H1 (cell line): Measurements from ENCODE around the gene AMIGO2. TPM values are rescaled to one million over a fixed set of nuclear protein-coding genes. Genes with fewer than 3 reads are reported as not detected.

Experiments
- CTCF ChIA-PET: fragments of 300-600 bp; sonication (Branson Sonifier 250); formaldehyde crosslinking; loops from one replicate; lab custom pipeline; 2021; ENCODE audit not compliant: partially characterized antibody; lab: Charles Lee
- POLR2A ChIA-PET: fragments of 300-600 bp; sonication (Branson Sonifier 250); formaldehyde crosslinking; loops from one replicate; lab custom pipeline; 2021; ENCODE audit warnings: inconsistent platforms; ENCODE audit not compliant: partially characterized antibody; lab: Charles Lee
- DNase-seq, 2 experiments: peaks; one replicate each; pipeline versions ENCODE4 v3.0.0 to v3.0.0-alpha.2; 2010 to 2022; ENCODE audit warnings: low spot score in 2 of 2, low read depth in 1 of 2, mixed read lengths in 1 of 2
- FAIRE-seq: peaks from 2 replicates; lab custom pipeline; 2011; peaks lifted over from hg19 to GRCh38; lab: Jason Lieb, UNC
- H2AFZ ChIP-seq: 2 replicates; pipeline ENCODE4 v1.8.1; 2012; ENCODE audit warnings: low read length, inconsistent platforms
- H2AK5ac ChIP-seq: 2 replicates; pipeline ENCODE4 v1.6.1; 2013; ENCODE audit warnings: low read depth, low read length
- H2BK120ac ChIP-seq: replicated peaks from 2 replicates; pipeline ENCODE3; 2013; ENCODE audit warnings: low read depth, low read length, inconsistent platforms
- H2BK12ac ChIP-seq: 2 replicates; pipeline ENCODE4 v1.6.1; 2013; ENCODE audit warnings: low read depth, low read length
- H2BK15ac ChIP-seq: 2 replicates; pipeline ENCODE4 v1.6.1; 2013; ENCODE audit warnings: low read length
- H2BK20ac ChIP-seq: 2 replicates; pipeline ENCODE4 v1.6.1; 2013; ENCODE audit warnings: low read length
- H2BK5ac ChIP-seq: 2 replicates; pipeline ENCODE4 v1.6.1; 2013; ENCODE audit warnings: low read depth, low read length
- H3K14ac ChIP-seq: 2 replicates; pipeline ENCODE4 v1.6.1; 2013; ENCODE audit warnings: inconsistent platforms; ENCODE audit not compliant: insufficient read length
- H3K18ac ChIP-seq: 2 replicates; pipeline ENCODE4 v1.6.1; 2013; ENCODE audit warnings: low read length; ENCODE audit errors: extremely low read depth
- H3K23ac ChIP-seq: 2 replicates; pipeline ENCODE4 v1.6.1; 2013; ENCODE audit warnings: inconsistent platforms; ENCODE audit not compliant: insufficient read length
- H3K23me2 ChIP-seq: 2 replicates; pipeline ENCODE4 v1.6.1; 2013; ENCODE audit warnings: low read depth, low read length
- H3K27ac ChIP-seq: 2 replicates; pipeline ENCODE4 v1.6.1; 2011; ENCODE audit warnings: low read depth, low read length, inconsistent platforms
- H3K27me3 ChIP-seq, 4 experiments: replicated peaks in 1 of 4; 1 replicate in 1 of 4; 2 replicates in 3 of 4; pipeline versions ENCODE4 v1.6.1 to v1.8.1; 2011 to 2013; ENCODE audit warnings: low read length in 3 of 4, mild to moderate bottlenecking in 3 of 4, inconsistent platforms in 2 of 4, mixed read lengths in 2 of 4, moderate library complexity in 1 of 4; ENCODE audit not compliant: control insufficient read depth in 3 of 4, insufficient read depth in 3 of 4; ENCODE audit errors: extremely low read depth in 1 of 4
- H3K36me3 ChIP-seq, 4 experiments: 2 replicates each; pipeline versions ENCODE4 v1.6.1 to v1.8.1; 2011 to 2013; ENCODE audit warnings: mild to moderate bottlenecking in 4 of 4, low read length in 3 of 4, moderate library complexity in 2 of 4, control low read depth in 1 of 4, inconsistent platforms in 1 of 4; ENCODE audit not compliant: insufficient read depth in 4 of 4, control insufficient read depth in 2 of 4
- H3K4ac ChIP-seq: replicated peaks from 2 replicates; pipeline ENCODE3; 2013; ENCODE audit warnings: low read length, low read depth, mixed read lengths, inconsistent platforms; ENCODE audit not compliant: insufficient read length
- H3K4me1 ChIP-seq, 4 experiments: replicated peaks in 1 of 4; 1 replicate in 1 of 4; 2 replicates in 3 of 4; pipeline versions ENCODE4 v1.6.1 to v1.8.1; 2011 to 2013; ENCODE audit warnings: low read length in 3 of 4, inconsistent platforms in 2 of 4, mixed read lengths in 1 of 4; ENCODE audit not compliant: insufficient read depth in 4 of 4, control insufficient read depth in 3 of 4
- H3K4me2 ChIP-seq, 2 experiments: 2 replicates each; pipeline versions ENCODE4 v1.6.1 to v1.8.1; 2011 to 2013; ENCODE audit warnings: low read depth in 2 of 2, low read length in 2 of 2, control low read depth in 1 of 2, inconsistent platforms in 1 of 2, mild to moderate bottlenecking in 1 of 2; ENCODE audit not compliant: insufficient read depth in 1 of 2
- H3K4me3 ChIP-seq, 4 experiments: fragments of 200-600, 300-600 bp in 1 of 4; sonication (generic), shearing (Covaris generic), sonication (Bioruptor Twin) in 1 of 4; 2 replicates each; pipeline versions ENCODE4 v1.5.1 to v1.8.1; 2011 to 2016; ENCODE audit warnings: low read length in 4 of 4, low read depth in 3 of 4, control low read depth in 2 of 4, inconsistent platforms in 2 of 4, mild to moderate bottlenecking in 2 of 4, mixed read lengths in 1 of 4, moderate library complexity in 1 of 4; ENCODE audit not compliant: insufficient read depth in 2 of 4; ENCODE audit errors: extremely low read depth in 1 of 4
- H3K56ac ChIP-seq: replicated peaks from 2 replicates; pipeline ENCODE3; 2013; ENCODE audit warnings: low read depth, mild to moderate bottlenecking, mixed read lengths, low read length, inconsistent platforms; ENCODE audit not compliant: insufficient read length
- H3K79me1 ChIP-seq: 2 replicates; pipeline ENCODE4 v1.6.1; 2013; ENCODE audit warnings: low read depth, low read length, control low read depth
- H3K79me2 ChIP-seq, 2 experiments: 2 replicates each; pipeline versions ENCODE4 v1.6.1 to v1.8.1; 2012 to 2013; ENCODE audit warnings: low read length in 2 of 2, mild to moderate bottlenecking in 2 of 2, inconsistent platforms in 1 of 2; ENCODE audit not compliant: insufficient read depth in 2 of 2, control insufficient read depth in 1 of 2
- H3K9ac ChIP-seq, 4 experiments: replicated peaks in 1 of 4; 1 replicate in 1 of 4; 2 replicates in 3 of 4; pipeline versions ENCODE4 v1.6.1 to v1.8.1; 2011 to 2013; ENCODE audit warnings: low read depth in 3 of 4, low read length in 3 of 4, control low read depth in 2 of 4, mild to moderate bottlenecking in 2 of 4, moderate library complexity in 2 of 4, inconsistent platforms in 1 of 4; ENCODE audit errors: extremely low read depth in 1 of 4
- H3K9me3 ChIP-seq, 2 experiments: 2 replicates each; pipeline versions ENCODE4 v1.6.1 to v1.8.1; 2012 to 2013; ENCODE audit warnings: mild to moderate bottlenecking in 2 of 2, moderate library complexity in 2 of 2, control low read depth in 1 of 2, inconsistent platforms in 1 of 2, low read depth in 1 of 2, low read length in 1 of 2, mixed read lengths in 1 of 2; ENCODE audit not compliant: insufficient read depth in 2 of 2
- H4K20me1 ChIP-seq, 2 experiments: replicated peaks in 1 of 2; 2 replicates each; pipeline versions ENCODE3 to v1.8.1; 2011 to 2013; ENCODE audit warnings: inconsistent platforms in 2 of 2, low read length in 2 of 2, mild to moderate bottlenecking in 1 of 2; ENCODE audit not compliant: insufficient read depth in 2 of 2, control insufficient read depth in 1 of 2
- H4K5ac ChIP-seq: 2 replicates; pipeline ENCODE4 v1.6.1; 2013; ENCODE audit warnings: low read length, low read depth, mixed read lengths, inconsistent platforms; ENCODE audit not compliant: insufficient read length
- H4K8ac ChIP-seq: 2 replicates; pipeline ENCODE4 v1.8.0; 2013; ENCODE audit warnings: mild to moderate bottlenecking, moderate library complexity, low read length, inconsistent platforms; ENCODE audit not compliant: insufficient read depth; ENCODE audit errors: extremely low read depth
- H4K91ac ChIP-seq: replicated peaks from 2 replicates; pipeline ENCODE3; 2013; ENCODE audit warnings: low read length, mixed read lengths, inconsistent platforms; ENCODE audit not compliant: insufficient read length
- CBX8 ChIP-seq: fragments of 300-800, 300-1000 bp; sonication (generic); IDR thresholded peaks from 2 replicates; pipeline ENCODE4 v1.7.1; 2016; ENCODE audit warnings: low read depth, low read length, borderline replicate concordance
- CTBP2 ChIP-seq: IDR thresholded peaks from 2 replicates; pipeline ENCODE4 v1.7.0; 2011; ENCODE audit warnings: borderline replicate concordance, mild to moderate bottlenecking, moderate library complexity, mixed read lengths, low read length; ENCODE audit not compliant: insufficient read depth, insufficient read length
- CTCF ChIP-seq, 3 experiments: IDR thresholded peaks; 1 replicate in 2 of 3; 2 replicates in 1 of 3; pipeline versions ENCODE4 v1.5.1 to v1.6.1; 2011; ENCODE audit warnings: low read length in 3 of 3, mild to moderate bottlenecking in 3 of 3, inconsistent platforms in 2 of 3, low read depth in 1 of 3, moderate library complexity in 1 of 3; ENCODE audit not compliant: insufficient read depth in 1 of 3; ENCODE audit errors: control extremely low read depth in 1 of 3
- EP300 ChIP-seq, 2 experiments: IDR thresholded peaks; 1 replicate in 1 of 2; 2 replicates in 1 of 2; pipeline ENCODE4 v1.6.1; 2011 to 2012; ENCODE audit warnings: low read depth in 2 of 2, low read length in 2 of 2, mild to moderate bottlenecking in 2 of 2, borderline replicate concordance in 1 of 2, inconsistent platforms in 1 of 2, moderate library complexity in 1 of 2
- EZH2 ChIP-seq: fragments of 200-600 bp; sonication (generic); IDR thresholded peaks from 2 replicates; pipeline ENCODE4 v1.7.1; 2012; ENCODE audit warnings: low read depth, mild to moderate bottlenecking, moderate library complexity, low read length, inconsistent platforms; ENCODE audit not compliant: severe bottlenecking
- NRF1 ChIP-seq: IDR thresholded peaks from 2 replicates; pipeline ENCODE4 v1.6.1; 2011; ENCODE audit warnings: mild to moderate bottlenecking, low read depth, low read length, improper control_type of control experiment
- POLR2A ChIP-seq, 2 experiments: IDR thresholded peaks; 1 replicate in 1 of 2; 2 replicates in 1 of 2; pipeline ENCODE4 v1.6.1; 2011; ENCODE audit warnings: low read depth in 2 of 2, low read length in 2 of 2, mild to moderate bottlenecking in 2 of 2; ENCODE audit errors: control extremely low read depth in 1 of 2
- RBBP5 ChIP-seq: IDR thresholded peaks from 2 replicates; pipeline ENCODE4 v1.7.1; 2012; ENCODE audit warnings: low read depth, mild to moderate bottlenecking, inconsistent platforms, low read length, moderate library complexity, borderline replicate concordance
- TAF7 ChIP-seq: optimal IDR thresholded peaks from 2 replicates; pipeline ENCODE3; 2011; ENCODE audit warnings: low read depth, mild to moderate bottlenecking, inconsistent platforms, low read length, moderate library complexity, borderline replicate concordance
- ZNF274 ChIP-seq: IDR thresholded peaks from 2 replicates; pipeline ENCODE4 v1.7.0; 2012; ENCODE audit warnings: low read length, borderline replicate concordance; ENCODE audit errors: extremely low read depth
- WGBS, 2 experiments: shearing (Covaris generic) in 1 of 2; methylation state at CpG; one replicate each; pipeline versions ENCODE4 v1.1.6 to v1.1.7; 2013 to 2015; ENCODE audit warnings: low lambda C conversion rate in 2 of 2, mixed read lengths in 2 of 2, inconsistent platforms in 1 of 2, low coverage in 1 of 2, missing lambda C conversion rate in 1 of 2; ENCODE audit not compliant: insufficient replicate concordance in 2 of 2, insufficient coverage in 1 of 2, insufficient read length in 1 of 2; ENCODE audit errors: extremely low coverage in 1 of 2, missing lambda C conversion rate in 1 of 2; 5-methylcytosine and 5-hydroxymethylcytosine counted together
- polyA plus RNA-seq, 7 experiments: library from polyadenylated mRNA; depleted of rRNA in 3 of 7; stranded (reverse) in 5 of 7; unstranded in 2 of 7; fragments of >200 nt in 5 of 7; fragments of 200-250 nt in 2 of 7; gene quantifications; 1 replicate in 5 of 7; 2 replicates in 1 of 7; 4 replicates in 1 of 7; pipeline versions ENCODE4 v1.2.1 to v1.2.3, GENCODE V29; 2011 to 2013; ENCODE audit warnings: missing spikeins in 2 of 7, mixed read lengths in 2 of 7
- total RNA-seq: library from RNA; stranded (reverse); fragmentation: NEBNext Ultra II Directional; extraction: Animal tissue kit (Norgen Biotek cat#: 25700); gene quantifications from 2 replicates; pipeline ENCODE4 v1.2.1, GENCODE V29; 2021

The AMIGO2 gene
- total and polyA plus RNA-seq, 2 of the 8 experiments (the other 6 are each of a cell fraction or from before 2014, with no cell fraction given) = 1.7 to 3.3 TPM

- 83% methylated on average over 1 of the region's 1 CpG; no CpG with 5 or more reads in 1 of the 2 experiments for WGBS, 2 experiments
- H2BK120ac ChIP-seq = no peak overlapping the region
- H2AFZ ChIP-seq = no peak overlapping the region
- H4K20me1 ChIP-seq = no peaks in the 10 kb centered on the region
- no peak overlapping the region for H3K23ac ChIP-seq
- H4K91ac ChIP-seq = no peak overlapping the region
- no peak overlapping the region for H3K4ac ChIP-seq
- no peak overlapping the region for H2BK12ac ChIP-seq
- no peak overlapping the region for H2BK20ac ChIP-seq
- H4K8ac ChIP-seq = no peak overlapping the region
- H3K23me2 ChIP-seq = no peaks in the 10 kb centered on the region; the same call in 1 of the 2 replicates
- no peak overlapping the region for H3K14ac ChIP-seq
- no peaks in the 10 kb centered on the region for H3K27me3 ChIP-seq
- H3K56ac ChIP-seq = no peak overlapping the region
- ChIA-PET POLR2A (interaction anchor here (1.1 kb wide), 1 partner anchor 146 kb away, joined by 4 read pairs; no protein-coding TSS in a partner anchor), CTCF (interaction anchor here (0.8 to 1.2 kb wide), 2 partner anchors 29 to 34 kb away, joined by 3 to 4 read pairs; no protein-coding TSS in a partner anchor)
- H3K4me3 ChIP-seq = no peak overlapping the region
- no peak overlapping the region for H4K5ac ChIP-seq
- H2BK5ac ChIP-seq = no peak overlapping the region
- H3K9ac ChIP-seq = no peak overlapping the region
- no peak overlapping the region for H2BK15ac ChIP-seq
- H3K79me2 ChIP-seq = no peaks in the 10 kb centered on the region
- no peak overlapping the region for H3K18ac ChIP-seq
- H3K27ac ChIP-seq = no peak overlapping the region
- H2AK5ac ChIP-seq = no peak overlapping the region
- no peaks in the 10 kb centered on the region for H3K79me1 ChIP-seq
- H3K4me2 ChIP-seq = no peak overlapping the region
- DNase-seq = no peak
- no peak for FAIRE-seq
- H3K36me3 ChIP-seq = no peaks in the 10 kb centered on the region
- H3K9me3 ChIP-seq = no peaks in the 10 kb centered on the region
- peaks cover 0 to 14% (median 7%) of the 10 kb centered on the region in 4 experiments; a peak in 5 of 7 replicates for H3K4me1 ChIP-seq
- TF ChIP-seq CTBP2 = no peak
- TF ChIP-seq NRF1 = no peak
- TF ChIP-seq POLR2A (IDR thresholded peaks at IDR 0.05; ENCODE audit: control extremely low read depth in 1 of 2, low read depth in 2 of 2, low read length in 2 of 2) = no peak
- TF ChIP-seq CBX8 = no peak
- no peak for TF ChIP-seq TAF7
- no peak for TF ChIP-seq EZH2
- no peak for TF ChIP-seq RBBP5
- TF ChIP-seq ZNF274 = no peak
- no peak for TF ChIP-seq CTCF (IDR thresholded peaks at IDR 0.05; ENCODE audit: control extremely low read depth in 1 of 3, insufficient read depth in 1 of 3, low read depth in 1 of 3, low read length in 3 of 3)
- no peak for TF ChIP-seq EP300 (IDR thresholded peaks at IDR 0.05; ENCODE audit: borderline replicate concordance in 1 of 2, low read depth in 2 of 2, low read length in 2 of 2)
These were observed 14.2 kb downstream of the AMIGO2 start for GRCh38 chr12:47065546-47065945.
